HG02759 (cell line): Measurements from ENCODE around the gene KBTBD13.

Experiments used
- ATAC-seq: cut with Tn5 transposase; IDR thresholded peaks from one replicate; pipeline ENCODE4 v1.9.1; 2021; ENCODE audit warnings: mild to moderate bottlenecking, moderate library complexity; ENCODE audit not compliant: unreplicated experiment

KBTBD13 gene

DNA sequence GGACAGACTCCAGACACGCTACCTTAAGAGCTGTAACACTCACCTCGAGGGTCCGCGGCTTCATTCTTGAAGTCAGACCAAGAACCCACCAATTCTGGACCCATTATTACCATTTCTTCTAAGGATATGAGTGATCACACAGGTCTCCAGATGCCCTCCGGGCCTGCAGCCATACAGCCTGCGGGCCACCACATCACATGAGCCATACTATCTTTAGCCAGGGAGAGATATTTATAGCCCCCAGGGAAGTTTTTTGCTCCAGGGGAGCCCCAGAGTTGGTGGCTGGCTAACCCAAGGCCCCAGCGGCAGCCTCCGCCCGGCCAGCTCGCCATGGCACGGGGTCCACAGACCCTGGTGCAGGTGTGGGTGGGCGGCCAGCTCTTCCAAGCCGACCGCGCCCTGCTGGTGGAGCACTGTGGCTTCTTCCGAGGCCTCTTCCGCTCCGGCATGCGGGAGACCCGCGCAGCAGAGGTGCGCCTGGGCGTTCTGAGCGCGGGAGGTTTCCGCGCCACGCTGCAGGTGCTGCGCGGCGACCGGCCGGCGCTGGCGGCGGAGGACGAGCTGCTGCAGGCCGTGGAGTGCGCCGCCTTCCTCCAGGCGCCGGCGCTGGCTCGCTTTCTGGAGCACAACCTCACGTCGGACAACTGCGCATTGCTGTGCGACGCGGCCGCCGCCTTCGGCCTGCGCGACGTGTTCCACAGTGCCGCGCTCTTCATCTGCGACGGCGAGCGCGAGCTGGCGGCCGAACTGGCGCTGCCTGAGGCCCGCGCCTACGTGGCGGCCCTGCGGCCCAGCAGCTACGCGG is at the start of gene KBTBD13:
KBTBD13 (plus strand) TSS at position 261 of the 805 bp plus-strand sequence; CDS start at position 331, 70 bp downstream.
- no peak for ATAC-seq

DNA sequence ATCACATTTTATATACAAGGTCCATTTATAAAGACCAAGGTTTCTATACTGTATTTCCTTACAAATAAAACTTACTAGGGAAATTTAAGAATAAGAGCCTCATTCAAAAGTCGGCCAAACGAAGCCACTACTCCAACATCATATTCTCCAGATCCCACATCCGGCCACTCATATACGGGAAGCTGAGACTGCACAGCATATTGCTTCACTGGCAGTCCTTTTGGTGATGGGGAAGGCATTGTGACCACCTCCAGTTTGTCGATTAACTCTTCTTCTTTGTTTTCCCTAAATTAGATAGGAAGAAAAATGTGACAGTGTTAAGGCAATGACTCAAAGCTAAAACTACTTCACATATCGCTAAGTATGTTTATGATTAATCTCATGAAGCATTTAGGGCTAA is 49.8 kb upstream of the KBTBD13 start:
- ATAC-seq: no peak

DNA sequence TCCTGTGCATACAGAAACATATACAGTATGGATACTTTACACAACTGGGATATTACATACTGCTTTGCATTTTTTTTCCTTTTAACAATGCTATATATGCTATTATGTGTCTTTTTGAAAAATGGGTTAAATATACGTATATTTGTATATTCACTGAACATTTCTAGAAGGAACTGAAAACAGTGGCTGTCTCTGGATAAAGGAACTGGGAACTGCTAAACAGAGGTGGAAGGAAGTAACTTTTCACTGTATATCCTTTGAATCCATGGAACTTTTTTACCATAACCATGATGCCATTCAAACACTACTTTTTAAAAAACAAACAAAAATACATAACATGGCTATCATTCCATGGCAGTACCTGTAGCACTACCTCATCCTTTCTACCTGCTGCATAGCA is 49.0 kb upstream of the KBTBD13 start:
- no peak for ATAC-seq

DNA sequence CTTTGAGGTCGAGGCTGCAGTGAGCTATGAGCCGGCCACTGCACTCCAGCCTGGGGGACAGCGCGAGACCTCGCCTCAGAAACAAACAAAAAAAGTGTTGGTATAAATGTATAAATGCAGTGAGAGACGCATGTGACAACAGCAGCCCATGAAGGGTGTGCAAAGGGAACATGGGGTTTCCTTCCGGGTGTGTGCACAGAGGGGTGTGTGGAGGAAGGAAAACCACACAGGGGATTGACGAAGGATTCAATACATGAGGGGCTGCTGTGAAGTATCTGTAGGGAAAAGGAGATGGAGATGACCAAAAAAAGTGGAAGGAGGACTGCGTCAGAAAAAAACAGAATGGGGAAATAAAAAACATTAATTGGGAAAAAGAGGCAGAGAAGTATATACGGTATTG is 48.2 kb upstream of the KBTBD13 start:
- no peak for ATAC-seq

DNA sequence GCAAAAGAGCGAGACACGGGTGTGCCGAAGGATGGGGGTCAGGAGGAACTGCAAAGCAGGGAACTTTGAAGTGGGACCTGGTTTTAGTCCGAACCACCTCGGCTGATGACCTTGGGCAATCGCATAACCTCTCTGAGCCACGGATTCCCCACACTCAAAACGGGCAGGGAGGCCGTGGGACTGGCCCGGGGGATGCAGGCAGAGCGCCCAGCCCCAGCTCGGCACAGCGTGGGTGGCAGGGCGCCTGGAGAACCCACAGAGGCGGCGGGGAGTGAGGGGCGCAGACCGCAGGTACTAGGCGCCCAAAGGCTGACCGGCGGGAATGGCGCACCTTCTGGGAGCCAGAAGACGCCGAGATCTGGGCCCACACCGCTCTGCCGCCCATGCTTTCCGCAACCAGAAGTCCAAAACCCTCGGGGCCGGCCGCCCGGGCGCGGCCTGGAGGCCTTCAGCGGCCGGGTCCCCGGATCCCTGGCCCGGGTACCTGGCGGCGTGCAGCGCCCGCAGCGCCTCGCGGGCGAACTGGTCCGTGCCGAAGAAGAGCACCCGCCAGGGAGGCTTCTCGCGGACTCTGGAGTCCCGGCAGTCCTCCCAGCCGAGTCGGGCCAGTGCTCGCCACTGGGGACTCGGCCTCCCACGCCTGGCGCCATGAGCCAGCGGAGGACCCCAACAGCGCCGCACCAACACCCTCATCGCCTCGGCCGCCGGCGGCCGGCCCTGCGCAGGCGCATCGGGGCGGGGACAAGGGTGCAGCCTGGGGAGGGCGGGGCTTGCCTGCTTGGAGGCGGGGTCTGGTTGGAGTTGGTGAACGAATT is 47.4 kb upstream of the KBTBD13 start, which contains the start of gene MTFMT:
MTFMT (minus strand) TSS at position 719 of the 815 bp plus-strand sequence; CDS start at position 693, 26 bp downstream.
- peak; percentile 85 for ATAC-seq

DNA sequence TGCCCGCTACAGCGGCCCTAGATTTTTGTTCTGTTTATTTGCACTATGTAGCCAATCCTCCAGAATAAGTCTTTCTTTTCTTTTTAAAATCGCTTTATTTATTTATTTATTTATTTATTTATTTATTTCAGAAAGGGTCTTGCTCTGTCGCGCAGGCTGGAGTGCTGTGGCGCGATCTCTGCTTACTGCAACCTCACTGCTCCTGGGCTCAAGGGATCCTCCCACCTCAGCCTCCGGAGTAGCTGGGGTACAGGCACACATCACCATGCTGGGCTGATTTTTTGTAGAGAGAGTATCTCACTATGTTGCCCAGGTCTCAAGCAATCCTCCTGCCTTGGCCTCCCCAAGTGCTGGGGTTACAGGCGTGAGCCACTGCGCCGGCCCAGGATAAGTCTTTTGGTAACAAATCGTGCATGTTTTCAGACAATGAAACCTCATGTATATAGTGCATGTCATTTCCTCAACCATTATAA is 46.8 kb upstream of the KBTBD13 start:
- no peak for ATAC-seq

DNA sequence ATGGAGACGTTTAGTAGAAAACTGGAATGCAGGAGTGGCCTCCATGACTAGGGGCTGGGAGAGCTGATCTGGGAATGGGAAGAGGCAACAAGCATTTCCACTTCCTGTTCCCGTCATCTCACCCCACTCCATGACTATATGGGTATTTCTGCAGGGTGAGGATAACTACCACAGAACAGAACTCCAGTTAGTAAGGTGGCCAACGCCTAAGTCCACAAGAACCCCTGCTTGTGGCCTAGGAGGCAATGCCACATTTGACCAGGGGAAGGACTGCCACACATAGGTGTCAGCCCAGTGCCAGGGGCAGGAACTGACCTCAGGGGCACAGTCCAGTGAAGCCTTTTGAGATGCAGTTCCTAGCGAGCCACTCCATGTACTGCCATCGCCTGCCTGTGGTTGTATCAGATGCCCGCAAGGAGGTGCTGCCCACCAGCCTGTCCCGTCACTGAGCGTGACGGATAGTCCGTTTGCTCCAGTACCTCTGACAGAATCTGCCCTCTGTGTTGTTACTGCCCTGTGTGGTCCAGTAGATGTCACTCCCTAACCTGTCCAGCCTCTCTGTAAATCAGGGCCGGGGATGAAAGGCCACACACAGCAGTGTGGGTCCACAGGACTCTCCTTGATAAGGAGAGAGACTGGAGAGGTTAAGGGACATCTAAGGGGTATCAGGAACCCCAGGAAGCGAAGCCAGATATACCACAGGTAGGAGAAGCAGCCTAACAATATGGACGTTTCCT is 43.6 kb upstream of the KBTBD13 start:
- ATAC-seq: peak; percentile 33

DNA sequence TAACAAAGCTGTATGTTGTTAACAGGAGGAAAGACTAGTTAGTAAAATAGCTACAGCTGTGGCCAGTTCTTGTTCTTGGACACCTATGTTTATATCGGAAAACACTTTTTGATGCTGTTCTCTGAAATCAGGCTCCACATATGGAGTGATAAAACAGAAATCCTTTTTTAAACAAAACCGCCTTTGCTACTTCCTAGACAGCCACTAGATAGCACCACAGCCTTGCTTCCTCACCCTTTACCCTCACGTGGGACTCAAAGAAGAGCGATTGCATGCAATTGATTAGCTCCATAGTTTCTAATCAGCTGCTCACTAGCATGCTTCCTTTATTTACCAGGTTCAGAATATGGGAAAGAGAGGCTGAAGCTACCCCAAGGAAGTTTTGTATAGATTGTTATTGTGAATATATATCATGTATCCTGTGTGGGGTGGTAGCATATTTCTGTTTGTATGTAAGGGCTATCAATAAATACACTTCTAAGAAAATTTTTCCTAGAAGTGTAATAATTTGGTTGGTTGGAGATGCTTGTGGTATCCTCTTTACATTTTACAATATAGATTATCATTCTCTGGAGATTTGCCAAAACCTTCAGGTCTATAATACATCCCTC is 42.8 kb upstream of the KBTBD13 start:
- ATAC-seq: no peak

DNA sequence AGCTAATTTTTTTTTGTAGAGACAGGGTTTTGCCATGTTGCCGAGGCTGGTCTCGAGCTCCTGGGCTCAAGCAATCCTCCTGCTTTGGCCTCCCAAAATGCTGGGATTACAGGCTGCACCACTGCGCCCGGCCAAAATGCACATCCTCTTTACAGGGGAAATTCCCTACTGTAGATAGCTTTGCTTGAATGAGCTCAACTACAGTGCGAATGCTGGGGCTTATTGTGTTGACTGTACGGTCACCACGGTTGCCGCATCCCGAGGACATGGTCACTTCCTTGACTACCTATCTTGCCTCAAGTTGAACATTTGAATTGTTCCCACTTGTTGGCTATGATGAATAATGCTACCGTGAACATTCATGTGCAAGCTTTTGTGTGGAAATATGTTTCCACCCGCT is 41.8 kb upstream of the KBTBD13 start:
- ATAC-seq: no peak

DNA sequence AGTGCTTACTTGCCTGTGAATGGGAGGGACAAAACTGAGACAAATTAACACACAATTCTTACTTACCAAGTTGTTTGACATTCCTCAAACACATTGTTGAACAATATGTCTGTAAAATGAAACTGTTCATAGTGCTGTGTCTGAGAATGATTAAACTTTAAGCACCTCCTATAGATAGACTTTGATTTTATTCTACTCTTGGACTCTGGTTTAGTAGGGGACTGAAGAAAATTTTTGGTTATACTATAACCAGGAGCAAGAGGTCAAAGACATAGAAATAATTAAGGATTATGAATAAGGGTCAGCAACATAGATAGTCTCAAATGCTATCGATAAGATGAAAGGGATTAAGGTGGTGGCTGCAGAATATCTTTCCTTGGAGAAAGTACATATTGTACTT is 39.2 kb upstream of the KBTBD13 start:
- ATAC-seq: no peak

DNA sequence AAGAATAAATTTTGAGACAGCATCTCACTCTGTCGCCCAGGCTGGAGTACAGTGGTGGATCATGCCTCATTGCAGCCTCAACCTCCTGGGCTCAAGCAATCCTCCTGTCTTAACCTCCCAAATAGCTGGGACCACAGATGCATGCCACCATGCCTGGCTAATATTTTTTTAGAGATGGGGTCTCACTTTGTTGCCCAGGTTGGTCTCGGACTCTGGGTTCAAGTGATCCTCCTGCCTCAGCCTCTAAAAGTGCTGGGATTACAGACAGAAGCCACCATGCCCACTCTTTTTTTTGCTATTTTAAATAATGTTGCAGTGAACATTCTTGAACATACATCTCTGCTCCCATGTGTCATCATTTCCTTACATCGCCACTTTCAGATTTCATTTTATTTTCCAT is 38.1 kb upstream of the KBTBD13 start:
- no peak for ATAC-seq

DNA sequence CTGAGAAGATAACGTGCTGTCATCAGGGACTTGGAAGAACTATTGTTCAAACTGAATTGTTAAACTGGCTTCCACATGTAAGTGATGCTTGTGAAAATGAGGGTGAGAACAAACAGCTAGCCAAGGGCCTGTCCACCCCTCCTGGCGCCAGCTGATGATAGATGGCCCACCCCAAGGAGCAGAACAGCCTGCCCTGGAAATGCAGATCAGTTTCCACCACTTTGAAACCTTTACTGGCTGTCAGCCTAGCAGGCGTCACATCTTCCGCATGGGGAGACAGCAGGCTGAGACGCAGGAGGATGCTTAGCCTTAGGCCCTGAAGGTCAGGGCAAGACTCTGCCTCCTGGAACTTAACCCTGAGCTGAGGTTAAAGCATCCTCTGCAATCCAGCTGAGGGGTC is 37.7 kb upstream of the KBTBD13 start:
- no peak for ATAC-seq

DNA sequence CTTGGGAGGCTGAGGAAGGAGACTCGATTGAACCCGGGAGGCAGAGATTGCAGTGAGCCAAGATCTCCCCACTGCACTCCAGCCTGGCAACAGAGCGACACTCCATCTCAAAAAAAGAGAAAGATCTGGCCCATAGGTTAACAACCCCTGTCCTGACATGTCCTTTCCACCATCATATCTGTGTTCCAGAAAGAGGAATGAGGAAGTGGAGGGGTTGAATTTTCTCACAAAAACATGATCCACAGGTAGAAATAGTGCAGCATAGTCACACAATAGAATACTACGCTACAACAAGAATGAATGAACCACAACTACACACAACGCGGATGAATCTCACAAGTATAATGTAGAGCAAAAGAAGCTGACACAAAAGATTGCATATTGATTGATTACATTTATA is 36.1 kb upstream of the KBTBD13 start:
- ATAC-seq: no peak

DNA sequence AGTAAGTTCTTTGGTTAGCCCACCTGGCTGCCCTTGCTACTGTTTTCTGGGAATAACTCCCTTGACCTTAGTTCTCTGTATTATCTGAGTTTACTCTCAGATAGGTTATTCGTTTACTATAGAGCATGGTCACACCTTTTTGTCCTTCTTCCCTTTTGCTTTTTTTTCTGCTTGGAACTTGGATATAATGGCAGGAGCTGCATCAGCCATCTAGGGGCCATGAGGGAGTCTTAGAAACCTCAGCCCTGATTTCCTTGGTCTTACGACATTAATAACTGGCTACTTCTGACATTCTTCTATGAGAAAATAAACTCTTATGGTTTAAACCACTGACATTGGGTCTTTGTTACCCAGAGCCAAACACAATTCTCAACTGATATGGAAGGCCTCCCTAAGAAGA is 34.8 kb upstream of the KBTBD13 start:
- no peak for ATAC-seq

DNA sequence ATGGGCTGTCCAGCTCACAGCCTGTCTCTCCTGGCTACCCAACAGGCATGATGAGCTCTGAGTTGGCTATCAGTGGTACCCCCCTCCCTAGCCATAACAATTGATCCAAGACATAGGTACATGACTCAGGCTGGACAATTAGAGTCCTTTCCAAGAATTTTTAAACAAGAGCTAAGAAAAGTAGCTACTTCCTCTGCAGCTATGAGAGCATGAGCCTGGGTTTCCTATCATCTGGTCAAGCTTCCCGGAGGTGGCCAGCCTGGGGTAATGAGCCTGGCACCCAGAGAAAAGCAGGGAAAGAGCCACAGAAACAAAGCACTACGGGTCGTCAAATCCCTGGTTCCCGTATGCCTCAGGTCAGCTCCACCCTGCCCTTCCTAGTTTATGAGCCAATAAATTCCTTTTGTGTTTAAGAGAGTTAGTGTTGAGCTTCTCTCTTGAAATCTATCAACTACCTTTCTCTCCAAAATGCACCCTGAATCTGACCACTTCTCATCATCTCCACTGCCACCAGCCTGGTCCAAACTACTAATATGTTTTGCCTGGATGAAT is 33.7 kb upstream of the KBTBD13 start:
- ATAC-seq: no peak

DNA sequence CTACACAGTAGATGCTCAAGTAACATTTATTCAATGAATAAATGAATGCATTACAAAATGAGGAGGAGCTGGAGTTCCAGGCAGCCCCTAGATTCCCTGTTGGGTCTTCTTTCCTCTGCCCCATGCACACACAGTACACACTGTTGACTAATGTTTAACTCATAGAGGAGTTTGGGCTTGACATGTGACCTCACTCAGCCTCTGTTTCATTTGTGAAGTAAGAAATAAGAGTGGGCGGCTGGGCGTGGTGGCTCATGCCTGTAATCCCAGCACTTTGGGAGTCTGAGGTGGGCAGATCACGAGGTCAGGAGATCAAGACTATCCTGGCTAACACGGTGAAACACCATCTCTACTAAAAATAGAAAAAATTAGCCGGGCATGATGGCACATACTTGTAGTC is 32.3 kb upstream of the KBTBD13 start:
- peak; percentile 64 for ATAC-seq

DNA sequence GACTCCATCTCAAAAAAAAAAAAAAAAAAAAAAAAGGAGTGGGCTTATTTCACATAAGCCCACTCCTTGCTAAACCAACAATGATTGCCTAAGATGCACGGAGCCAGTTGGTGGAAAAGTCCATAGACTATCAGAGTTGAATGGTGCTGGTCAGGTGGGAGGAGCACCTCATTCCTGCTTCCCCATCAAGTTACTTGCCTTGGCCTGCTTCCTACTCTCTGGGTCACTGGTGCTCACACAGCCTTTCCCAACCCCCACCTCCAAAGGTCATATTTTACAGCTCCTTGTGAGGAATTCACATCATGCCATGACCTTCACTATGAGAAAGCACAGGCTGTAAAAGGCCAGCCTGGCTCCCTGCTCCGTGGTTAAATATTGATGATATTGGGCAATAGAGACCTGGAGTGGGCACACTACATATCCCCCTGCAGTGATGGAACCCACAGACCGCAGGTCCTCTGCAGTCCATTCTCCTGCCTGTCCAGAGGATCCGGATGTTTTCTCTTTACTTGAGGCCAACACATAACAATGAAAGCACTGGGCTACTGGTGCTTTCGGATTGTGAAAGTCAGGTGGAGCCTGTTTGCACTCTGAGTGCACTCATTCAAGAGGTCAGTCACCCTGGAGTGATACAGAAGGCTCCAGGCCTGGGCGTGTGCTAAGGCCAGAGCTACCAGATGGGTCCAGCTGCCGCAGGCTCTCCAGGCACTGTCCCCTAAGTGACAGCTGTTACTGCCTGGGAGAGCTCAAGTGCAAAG is 31.6 kb upstream of the KBTBD13 start, which contains the start of gene SLC51B:
SLC51B (plus strand) TSS at position 664 of the 758 bp plus-strand sequence. CDS start 4,618 bp downstream, outside the sequence.
- ATAC-seq: no peak

DNA sequence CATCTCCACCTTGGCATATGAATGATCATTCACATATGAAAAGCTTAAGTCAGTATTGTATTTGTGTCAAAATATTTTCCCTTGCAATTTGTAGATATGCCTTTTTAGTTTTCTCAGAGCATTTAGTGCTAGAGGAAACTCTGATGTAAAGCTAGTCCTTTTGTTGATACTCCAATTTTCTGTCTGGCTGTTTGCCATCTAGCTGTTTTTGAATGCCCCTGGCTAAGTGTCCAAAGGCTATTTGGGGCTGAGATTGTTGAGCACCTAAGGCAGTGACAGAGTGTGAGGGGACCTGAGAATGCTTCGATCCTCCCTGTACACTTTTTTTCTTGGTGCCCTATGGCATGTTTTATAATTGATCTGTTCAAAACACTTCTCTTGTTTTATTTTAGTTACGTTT is 28.3 kb upstream of the KBTBD13 start:
- no peak for ATAC-seq

DNA sequence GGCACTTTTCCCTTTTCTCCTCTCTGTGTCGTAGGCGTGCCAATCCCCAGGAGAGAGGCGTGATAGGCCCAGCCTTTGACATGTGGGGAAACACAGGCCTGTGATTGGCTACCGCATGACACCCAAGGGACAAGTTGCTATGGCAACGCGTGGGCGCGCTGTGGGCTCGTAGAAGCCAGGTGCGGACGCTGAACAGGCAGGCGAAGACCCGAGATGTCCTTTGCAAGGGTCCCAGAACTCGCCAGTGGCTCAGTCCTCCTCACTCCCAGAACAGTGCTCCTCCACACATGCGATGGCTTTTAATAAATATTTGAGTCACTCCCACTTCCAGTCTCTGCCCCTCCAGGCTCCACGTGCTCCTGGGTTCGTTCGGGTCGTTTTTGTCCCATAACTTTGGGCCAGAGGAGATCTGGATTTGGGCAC is 27.1 kb upstream of the KBTBD13 start:
- peak; percentile 89 for ATAC-seq

DNA sequence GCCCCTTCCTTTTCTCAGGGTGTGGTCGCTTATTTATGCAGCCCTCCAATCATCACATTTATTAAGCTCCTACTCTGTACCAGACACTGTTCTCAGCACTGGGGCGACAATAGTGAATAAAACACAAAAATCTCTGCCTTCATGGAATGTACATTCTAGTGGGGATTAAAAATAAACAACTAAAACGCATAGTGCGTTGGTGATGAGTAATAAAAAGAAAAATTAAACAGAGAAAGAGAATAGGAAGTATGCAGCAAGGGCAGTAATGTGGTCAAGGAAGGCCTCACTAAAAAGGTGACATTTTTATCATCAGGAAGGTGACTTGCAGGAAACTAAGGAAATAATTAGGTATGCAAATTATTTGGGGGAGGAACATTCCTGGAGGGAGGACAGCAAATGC is 26.3 kb upstream of the KBTBD13 start:
- ATAC-seq: no peak
